ENCODE data around the gene ARHGAP24. TPM values are rescaled to one million over a fixed set of nuclear protein-coding genes. Genes with fewer than 3 reads are reported as not detected.

ARHGAP24 gene
- total RNA-seq, 3 donors from 2014 or later: 5.2 to 11.6 (median 6.7) TPM

DNA sequence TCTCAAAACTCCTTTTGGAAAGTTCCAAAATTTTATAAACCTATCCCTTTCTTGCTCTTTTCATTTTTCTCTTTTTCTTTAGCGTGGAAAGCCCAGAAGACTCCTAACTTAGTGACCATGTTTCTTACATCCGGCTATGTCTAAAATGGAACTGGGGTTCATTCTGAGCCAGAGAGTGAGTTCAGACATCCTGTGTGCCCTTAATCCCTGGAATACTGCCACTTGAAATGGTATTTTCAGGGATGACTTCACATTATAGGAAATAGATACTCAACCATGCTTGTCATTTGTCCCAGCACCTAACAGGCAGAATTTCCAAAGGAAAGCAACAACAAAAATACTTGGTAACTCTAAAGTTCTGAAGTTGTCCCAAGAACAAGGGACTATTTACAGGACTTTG, 379.6 kb downstream of the ARHGAP24 start:
- DNase-seq (no peak), ATAC-seq (no peak)
- H3K4me3 ChIP-seq: no peak overlapping the region
- H3K9me3 ChIP-seq: no peaks in the 10 kb centered on the region
- intact Hi-C loops (cut with DNase I, micrococcal nuclease): no loop called here
- H3K36me3 ChIP-seq (ENCODE audit: low read depth): no peaks in the 10 kb centered on the region
- H3K4me1 ChIP-seq (ENCODE audit: low read depth): no peaks in the 10 kb centered on the region
- TF ChIP-seq, protein P1, sequence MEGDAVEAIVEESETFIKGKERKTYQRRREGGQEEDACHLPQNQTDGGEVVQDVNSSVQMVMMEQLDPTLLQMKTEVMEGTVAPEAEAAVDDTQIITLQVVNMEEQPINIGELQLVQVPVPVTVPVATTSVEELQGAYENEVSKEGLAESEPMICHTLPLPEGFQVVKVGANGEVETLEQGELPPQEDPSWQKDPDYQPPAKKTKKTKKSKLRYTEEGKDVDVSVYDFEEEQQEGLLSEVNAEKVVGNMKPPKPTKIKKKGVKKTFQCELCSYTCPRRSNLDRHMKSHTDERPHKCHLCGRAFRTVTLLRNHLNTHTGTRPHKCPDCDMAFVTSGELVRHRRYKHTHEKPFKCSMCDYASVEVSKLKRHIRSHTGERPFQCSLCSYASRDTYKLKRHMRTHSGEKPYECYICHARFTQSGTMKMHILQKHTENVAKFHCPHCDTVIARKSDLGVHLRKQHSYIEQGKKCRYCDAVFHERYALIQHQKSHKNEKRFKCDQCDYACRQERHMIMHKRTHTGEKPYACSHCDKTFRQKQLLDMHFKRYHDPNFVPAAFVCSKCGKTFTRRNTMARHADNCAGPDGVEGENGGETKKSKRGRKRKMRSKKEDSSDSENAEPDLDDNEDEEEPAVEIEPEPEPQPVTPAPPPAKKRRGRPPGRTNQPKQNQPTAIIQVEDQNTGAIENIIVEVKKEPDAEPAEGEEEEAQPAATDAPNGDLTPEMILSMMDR (IDR thresholded peaks at IDR 0.05): no peak

DNA sequence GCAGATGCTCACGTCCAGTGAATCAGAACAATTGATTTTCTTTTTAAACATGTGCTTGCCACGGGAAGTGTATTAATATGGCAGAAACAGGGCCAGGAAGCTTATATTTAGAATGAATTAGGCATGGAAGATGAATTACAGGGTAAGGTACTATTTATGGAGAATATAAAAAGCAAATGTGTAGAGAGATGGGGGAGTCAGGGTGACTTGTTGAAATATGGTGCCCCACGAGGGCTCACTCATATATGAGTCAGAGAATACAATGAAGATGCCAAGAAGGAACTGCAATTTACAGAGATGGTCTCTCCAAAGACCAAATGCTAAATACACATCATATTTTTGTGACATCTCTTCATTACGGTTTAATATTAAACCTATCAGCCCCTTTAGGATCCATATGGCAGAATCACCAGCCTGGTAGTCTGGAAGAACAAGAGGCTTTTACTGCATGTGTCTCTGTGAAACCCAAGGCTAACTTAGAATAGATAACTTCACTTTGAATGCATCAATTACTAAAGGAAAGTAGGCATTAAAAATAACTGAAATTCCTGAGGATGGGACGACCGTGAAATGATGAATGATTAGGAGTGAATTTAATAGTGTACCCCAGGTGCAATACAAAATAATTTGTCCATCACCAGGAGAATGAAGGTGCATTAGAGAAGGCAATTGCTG, 385.3 kb downstream of the ARHGAP24 start:
- intact Hi-C loops (cut with DNase I, micrococcal nuclease): no loop called here
- no peaks in the 10 kb centered on the region for H3K9me3 ChIP-seq
- no peaks in the 10 kb centered on the region for H3K4me1 ChIP-seq (ENCODE audit: low read depth)
- DNase-seq (no peak), ATAC-seq (no peak)
- no peaks in the 10 kb centered on the region for H3K36me3 ChIP-seq (ENCODE audit: low read depth)
- TF ChIP-seq, protein P1 (IDR thresholded peaks at IDR 0.05): no peak
- no peak overlapping the region for H3K4me3 ChIP-seq

DNA sequence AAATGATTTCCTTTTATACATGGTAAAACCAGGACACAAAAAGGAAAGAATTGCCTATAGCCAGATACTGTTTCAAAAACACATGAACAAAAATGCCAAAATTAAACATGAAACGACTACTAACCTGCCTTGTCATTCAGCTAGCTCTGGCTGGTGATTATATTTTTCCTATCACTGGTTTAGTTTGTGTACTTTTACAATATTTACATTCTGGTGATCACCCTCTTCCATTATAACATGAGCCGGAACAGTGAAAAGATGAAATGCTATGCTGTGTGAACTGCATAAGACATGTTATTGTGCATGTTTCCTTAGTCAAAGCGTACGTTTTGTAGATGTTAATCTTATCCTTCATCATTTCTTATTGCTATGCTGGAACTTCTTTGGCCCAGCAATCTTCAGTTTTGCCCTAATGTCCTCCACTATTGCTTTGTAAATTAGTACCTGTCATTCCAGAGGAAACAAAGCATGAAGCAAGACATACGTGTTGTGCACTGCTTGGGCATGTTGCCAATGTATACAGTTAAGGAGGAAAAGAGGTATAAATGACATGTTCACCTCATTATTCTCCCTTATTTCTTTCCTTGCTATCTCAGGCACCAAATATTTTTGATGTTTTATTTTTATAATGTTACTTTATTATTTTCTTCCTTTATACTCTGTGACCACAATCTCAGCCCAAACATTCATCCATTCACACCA, 386.3 kb downstream of the ARHGAP24 start:
- intact Hi-C loops (cut with DNase I, micrococcal nuclease): no loop called here
- DNase-seq (peak in 1 of 3 donors; percentile 44), ATAC-seq (peak; percentile 77)
- TF ChIP-seq, protein P1 (IDR thresholded peaks at IDR 0.05): no peak
- no peaks in the 10 kb centered on the region for H3K9me3 ChIP-seq
- H3K4me1 ChIP-seq (ENCODE audit: low read depth): no peaks in the 10 kb centered on the region
- H3K4me3 ChIP-seq: no peak overlapping the region
- H3K36me3 ChIP-seq (ENCODE audit: low read depth): no peaks in the 10 kb centered on the region

DNA sequence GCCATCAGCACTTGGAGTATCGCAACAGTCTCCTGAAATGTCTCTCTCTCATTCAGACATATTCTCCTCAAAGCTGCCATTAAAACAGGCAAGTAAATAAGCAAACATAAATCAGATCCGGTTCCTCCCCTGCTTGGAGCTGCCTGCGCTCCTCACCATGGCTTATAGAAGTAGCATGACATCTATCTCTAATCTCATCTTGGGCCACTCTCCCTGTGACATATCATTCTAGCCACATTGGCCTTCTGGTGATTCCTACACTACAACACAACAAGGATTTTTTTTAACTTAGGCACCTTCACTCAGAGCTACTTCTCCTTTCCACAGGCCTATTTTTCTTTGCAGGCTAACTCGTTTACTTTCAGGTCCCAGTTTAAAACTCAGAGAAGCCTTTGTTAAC, 387.9 kb downstream of the ARHGAP24 start:
- intact Hi-C loops (cut with DNase I, micrococcal nuclease): no loop called here
- Histone ChIP-seq H3K36me3 (ENCODE audit: low read depth) (no peaks in the 10 kb centered on the region), H3K4me1 (ENCODE audit: low read depth) (no peaks in the 10 kb centered on the region), H3K9me3 (no peaks in the 10 kb centered on the region), H3K4me3 (no peak overlapping the region)
- ATAC-seq (no peak), DNase-seq (no peak)
- TF ChIP-seq, protein P1 (IDR thresholded peaks at IDR 0.05): no peak

DNA sequence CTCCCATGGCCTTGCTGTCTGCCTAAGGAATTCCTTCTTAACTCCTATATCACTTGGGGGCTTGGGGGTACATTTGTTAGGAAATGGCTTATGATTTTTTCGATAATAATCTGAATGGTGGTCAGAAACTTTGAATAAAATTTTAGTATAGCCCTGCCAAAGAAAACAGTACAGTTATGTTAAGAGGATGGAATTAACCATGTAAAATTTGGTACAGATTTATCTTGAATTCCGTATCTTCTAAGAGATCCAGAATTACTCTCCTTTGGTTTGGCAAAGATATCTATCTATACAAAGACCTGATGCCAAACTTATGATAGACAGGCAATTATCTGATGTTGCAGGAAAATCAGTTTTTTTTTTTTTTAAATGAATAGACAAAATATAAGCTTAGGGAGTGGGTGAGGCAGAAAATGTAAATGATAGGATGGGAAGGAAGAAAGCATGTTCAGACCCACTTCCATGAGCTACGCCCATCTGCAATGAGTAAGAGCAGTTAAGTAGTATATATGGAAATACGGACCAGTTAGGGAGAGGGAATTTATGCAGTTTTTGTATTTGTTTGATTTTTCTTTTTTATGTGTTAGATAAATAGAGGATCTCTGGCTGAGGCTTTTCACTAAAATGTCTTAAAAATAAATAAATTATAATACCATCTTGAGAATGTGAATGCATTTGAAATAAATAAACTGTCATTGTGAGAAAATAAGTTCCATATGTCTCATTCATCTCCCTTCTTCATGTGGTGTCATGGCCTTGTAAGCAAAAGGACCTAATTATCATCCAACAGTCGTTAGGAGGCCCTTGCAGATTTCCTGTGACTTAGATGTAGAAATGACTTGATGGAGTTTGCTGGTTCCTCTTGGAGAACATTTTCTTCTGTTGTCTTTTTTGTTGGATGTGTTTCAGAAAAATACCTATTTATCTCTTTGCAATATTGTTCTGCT, 389.6 kb downstream of the ARHGAP24 start:
- intact Hi-C loops (cut with DNase I, micrococcal nuclease): no loop called here
- TF ChIP-seq, protein P1 (IDR thresholded peaks at IDR 0.05): no peak
- DNase-seq (no peak), ATAC-seq (no peak)
- Histone ChIP-seq H3K4me3 (no peak overlapping the region), H3K4me1 (ENCODE audit: low read depth) (no peaks in the 10 kb centered on the region), H3K36me3 (ENCODE audit: low read depth) (no peaks in the 10 kb centered on the region), H3K9me3 (no peaks in the 10 kb centered on the region)
